CD14-positive monocyte (primary cell): Measurements from ENCODE around the gene RAB3GAP2. TPM values are rescaled to one million over a fixed set of nuclear protein-coding genes. Genes with fewer than 3 reads are reported as not detected.

Experiments
- DNase-seq, 3 donors: peaks; one replicate each; pipeline ENCODE4 v3.0.0-alpha.2; 2011 to 2022
- H2AFZ ChIP-seq: 2 replicates; pipeline ENCODE4 v1.6.0; 2012; ENCODE audit warnings: mild to moderate bottlenecking, low read depth, low read length, inconsistent platforms; ENCODE audit not compliant: insufficient read depth, poor library complexity, severe bottlenecking
- H3K27ac ChIP-seq, 2 donors: 1 replicate in 1 of 2; 2 replicates in 1 of 2; pipeline ENCODE4 v1.5.1; 2012 to 2013; ENCODE audit warnings: low read length in 2 of 2, control low read depth in 1 of 2, inconsistent platforms in 1 of 2, low read depth in 1 of 2, mild to moderate bottlenecking in 1 of 2
- H3K27me3 ChIP-seq, 2 donors: one replicate each; pipeline versions ENCODE4 v1.6.0 to v1.6.1; 2011 to 2013; ENCODE audit warnings: low read length in 2 of 2; ENCODE audit not compliant: control insufficient read depth in 2 of 2, insufficient read depth in 2 of 2
- H3K36me3 ChIP-seq, 2 donors: replicated peaks in 1 of 2; 1 replicate in 1 of 2; 2 replicates in 1 of 2; pipeline versions ENCODE4 v1.5.1 to v1.6.1; 2012 to 2013; ENCODE audit warnings: low read length in 2 of 2, control low read depth in 1 of 2, inconsistent platforms in 1 of 2, mild to moderate bottlenecking in 1 of 2; ENCODE audit not compliant: insufficient read depth in 2 of 2, control insufficient read depth in 1 of 2
- H3K4me1 ChIP-seq, 2 donors: 1 replicate in 1 of 2; 2 replicates in 1 of 2; pipeline versions ENCODE4 v1.5.1 to v1.6.1; 2012 to 2013; ENCODE audit warnings: low read length in 2 of 2, control low read depth in 1 of 2, inconsistent platforms in 1 of 2, mild to moderate bottlenecking in 1 of 2, moderate library complexity in 1 of 2; ENCODE audit not compliant: insufficient read depth in 2 of 2, control insufficient read depth in 1 of 2
- H3K4me2 ChIP-seq: replicated peaks from 2 replicates; pipeline ENCODE3; 2012; ENCODE audit warnings: low read length, moderate library complexity, mild to moderate bottlenecking; ENCODE audit not compliant: poor library complexity, severe bottlenecking; ENCODE audit errors: extremely low read depth
- H3K4me3 ChIP-seq, 3 experiments: fragments of 200-600 bp in 1 of 3; sonication (generic) in 1 of 3; replicated peaks in 1 of 3; 1 replicate in 2 of 3; 2 replicates in 1 of 3; pipeline ENCODE4 v1.5.1; 2011 to 2013; ENCODE audit warnings: low read length in 3 of 3, mild to moderate bottlenecking in 3 of 3, control low read depth in 2 of 3, low read depth in 2 of 3, inconsistent platforms in 1 of 3, moderate library complexity in 1 of 3
- H3K79me2 ChIP-seq: 2 replicates; pipeline ENCODE4 v1.6.0; 2012; ENCODE audit warnings: mild to moderate bottlenecking, control low read depth, inconsistent platforms, low read length, moderate library complexity; ENCODE audit not compliant: insufficient read depth
- H3K9ac ChIP-seq: 2 replicates; pipeline ENCODE4 v1.6.0; 2017; ENCODE audit warnings: low read length, mild to moderate bottlenecking; ENCODE audit not compliant: insufficient read depth, poor library complexity, severe bottlenecking
- H3K9me3 ChIP-seq, 2 donors: replicated peaks in 1 of 2; 1 replicate in 1 of 2; 2 replicates in 1 of 2; pipeline versions ENCODE4 v1.5.1 to v1.6.1; 2012 to 2013; ENCODE audit warnings: low read length in 2 of 2, control low read depth in 1 of 2; ENCODE audit not compliant: control insufficient read depth in 1 of 2, insufficient read depth in 1 of 2
- H4K20me1 ChIP-seq: 2 replicates; pipeline ENCODE4 v1.6.0; 2012; ENCODE audit warnings: mild to moderate bottlenecking, low read length, control low read depth, moderate library complexity; ENCODE audit not compliant: insufficient read depth
- H3K27ac Mint-ChIP-seq, 7 donors: one replicate each; pipeline ENCODE4 v1.8.0; 2020; ENCODE audit warnings: mild to moderate bottlenecking in 7 of 7, mixed read lengths in 7 of 7, moderate library complexity in 6 of 7, inconsistent platforms in 2 of 7
- H3K27me3 Mint-ChIP-seq, 3 donors: one replicate each; pipeline ENCODE4 v1.8.0; 2021 to 2022; ENCODE audit warnings: low read depth in 3 of 3, mild to moderate bottlenecking in 3 of 3, mixed read lengths in 3 of 3, moderate library complexity in 3 of 3, inconsistent platforms in 1 of 3
- H3K36me3 Mint-ChIP-seq, 2 donors: one replicate each; pipeline ENCODE4 v1.8.0; 2020; ENCODE audit warnings: mixed read lengths in 2 of 2, inconsistent platforms in 1 of 2, mild to moderate bottlenecking in 1 of 2
- H3K4me1 Mint-ChIP-seq: one replicate; pipeline ENCODE4 v1.8.0; 2020; ENCODE audit warnings: mild to moderate bottlenecking, mixed read lengths
- H3K4me3 Mint-ChIP-seq, 2 donors: one replicate each; pipeline ENCODE4 v1.8.0; 2020; ENCODE audit warnings: mild to moderate bottlenecking in 2 of 2, mixed read lengths in 2 of 2, moderate library complexity in 1 of 2
- H3K9me3 Mint-ChIP-seq, 7 donors: one replicate each; pipeline ENCODE4 v1.8.0; 2020 to 2022; ENCODE audit warnings: mixed read lengths in 7 of 7, mild to moderate bottlenecking in 6 of 7, moderate library complexity in 6 of 7, inconsistent platforms in 2 of 7
- WGBS: methylation state at CpG from one replicate; pipeline ENCODE4 v1.1.5; 2013; ENCODE audit warnings: missing lambda C conversion rate; ENCODE audit not compliant: insufficient coverage; 5-methylcytosine and 5-hydroxymethylcytosine counted together
- intact Hi-C, 2 donors: fragments of 100-400 bp; cut with micrococcal nuclease; formaldehyde crosslinking; loops; one replicate each; pipeline versions ENCODE4 v1.15.0 to v1.15.1; 2023
- polyA plus RNA-seq, 3 donors: library from polyadenylated mRNA; depleted of rRNA in 1 of 3; unstranded in 2 of 3; stranded (reverse) in 1 of 3; fragments of 300-500 nt in 2 of 3; fragments of >200 nt in 1 of 3; fragmentation: Illumina TruSeq in 2 of 3; gene quantifications; 1 replicate in 2 of 3; 2 replicates in 1 of 3; pipeline ENCODE4 v1.2.3, GENCODE V29; 2012 to 2021
- TF ChIP-seq, protein P1 (sequence below): fragments of 200-600 bp; IDR thresholded peaks from one replicate; pipeline ENCODE4 v1.8.0; 2022; ENCODE audit warnings: antibody characterized with exemption, mild to moderate bottlenecking

RAB3GAP2 gene
- polyA plus RNA-seq, 3 donors: 9.8 to 12.1 (median 11.6) TPM

GRCh38 chr1:220229771-220230170 lies 42.5 kb downstream of the RAB3GAP2 start:
- Histone ChIP-seq H3K4me3 (no peak overlapping the region), H3K4me2 (no peak overlapping the region), H3K9ac (no peak overlapping the region), H3K4me1 (no peaks in the 10 kb centered on the region), H3K79me2 (peaks cover 6% of the 10 kb centered on the region), H2AFZ (no peak overlapping the region), H3K36me3 (peaks cover 26 to 64% of the 10 kb centered on the region in 2 donors), H4K20me1 (peaks cover 18% of the 10 kb centered on the region), H3K27ac (no peak overlapping the region), H3K27me3 (no peaks in the 10 kb centered on the region), H3K9me3 (no peaks in the 10 kb centered on the region)
- Mint-ChIP-seq H3K4me3 (no peak overlapping the region), H3K36me3 (peaks cover 47 to 57% of the 10 kb centered on the region in 2 donors), H3K4me1 (peaks cover 2% of the 10 kb centered on the region), H3K27me3 (peaks cover 0 to 2% (median 0%) of the 10 kb centered on the region in 3 donors), H3K9me3 (peaks cover 0 to 1% (median 0%) of the 10 kb centered on the region in 7 donors), H3K27ac (peak overlapping the region in 1 of 7 donors; percentile 27)
- no peak for DNase-seq
- TF ChIP-seq, protein P1, sequence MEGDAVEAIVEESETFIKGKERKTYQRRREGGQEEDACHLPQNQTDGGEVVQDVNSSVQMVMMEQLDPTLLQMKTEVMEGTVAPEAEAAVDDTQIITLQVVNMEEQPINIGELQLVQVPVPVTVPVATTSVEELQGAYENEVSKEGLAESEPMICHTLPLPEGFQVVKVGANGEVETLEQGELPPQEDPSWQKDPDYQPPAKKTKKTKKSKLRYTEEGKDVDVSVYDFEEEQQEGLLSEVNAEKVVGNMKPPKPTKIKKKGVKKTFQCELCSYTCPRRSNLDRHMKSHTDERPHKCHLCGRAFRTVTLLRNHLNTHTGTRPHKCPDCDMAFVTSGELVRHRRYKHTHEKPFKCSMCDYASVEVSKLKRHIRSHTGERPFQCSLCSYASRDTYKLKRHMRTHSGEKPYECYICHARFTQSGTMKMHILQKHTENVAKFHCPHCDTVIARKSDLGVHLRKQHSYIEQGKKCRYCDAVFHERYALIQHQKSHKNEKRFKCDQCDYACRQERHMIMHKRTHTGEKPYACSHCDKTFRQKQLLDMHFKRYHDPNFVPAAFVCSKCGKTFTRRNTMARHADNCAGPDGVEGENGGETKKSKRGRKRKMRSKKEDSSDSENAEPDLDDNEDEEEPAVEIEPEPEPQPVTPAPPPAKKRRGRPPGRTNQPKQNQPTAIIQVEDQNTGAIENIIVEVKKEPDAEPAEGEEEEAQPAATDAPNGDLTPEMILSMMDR: no peak
- WGBS: no CpG with 5 or more reads among the region's 2 CpGs
- intact Hi-C loops: no loop called here

- 36% methylated on average over 2 of the region's 4 CpGs for WGBS
- H3K36me3 Mint-ChIP-seq: peaks cover 44 to 50% of the 10 kb centered on the region in 2 donors
These were observed 44.9 kb downstream of the RAB3GAP2 start for GRCh38 chr1:220227393-220227792.

More at GRCh38 chr1:220227393-220227792, 44.9 kb downstream of the RAB3GAP2 start:
- Histone ChIP-seq H3K79me2 (peaks cover 12% of the 10 kb centered on the region), H3K27ac (no peak overlapping the region), H3K4me3 (no peak overlapping the region), H3K4me1 (no peaks in the 10 kb centered on the region), H3K9ac (no peak overlapping the region), H3K27me3 (no peaks in the 10 kb centered on the region), H4K20me1 (peaks cover 22% of the 10 kb centered on the region), H3K36me3 (peaks cover 22 to 60% of the 10 kb centered on the region in 2 donors), H3K9me3 (no peaks in the 10 kb centered on the region), H2AFZ (no peak overlapping the region), H3K4me2 (no peak overlapping the region)
- peaks cover 0 to 1% (median 0%) of the 10 kb centered on the region in 7 donors for H3K9me3 Mint-ChIP-seq
- TF ChIP-seq, protein P1: no peak
- peaks cover 0 to 2% (median 0%) of the 10 kb centered on the region in 3 donors for H3K27me3 Mint-ChIP-seq
- H3K4me1 Mint-ChIP-seq: peaks cover 2% of the 10 kb centered on the region
- no peak overlapping the region for H3K4me3 Mint-ChIP-seq
- DNase-seq: no peak
- intact Hi-C loops: no loop called here
- peak overlapping the region in 2 of 7 donors; percentile 27 to 58 for H3K27ac Mint-ChIP-seq
